AG09319 (cell line): ENCODE results near the gene SPINK5.

Experiments used
- DNase-seq: peaks from one replicate; pipeline ENCODE4 v3.0.0-alpha.2; 2010; ENCODE audit warnings: low read depth; ENCODE audit errors: extremely low read depth
- TF ChIP-seq, protein P1 (sequence below): IDR thresholded peaks from 2 replicates; pipeline ENCODE4 v1.5.1; 2011; ENCODE audit warnings: low read depth, mild to moderate bottlenecking, inconsistent platforms, low read length, moderate library complexity

SPINK5 gene

DNA sequence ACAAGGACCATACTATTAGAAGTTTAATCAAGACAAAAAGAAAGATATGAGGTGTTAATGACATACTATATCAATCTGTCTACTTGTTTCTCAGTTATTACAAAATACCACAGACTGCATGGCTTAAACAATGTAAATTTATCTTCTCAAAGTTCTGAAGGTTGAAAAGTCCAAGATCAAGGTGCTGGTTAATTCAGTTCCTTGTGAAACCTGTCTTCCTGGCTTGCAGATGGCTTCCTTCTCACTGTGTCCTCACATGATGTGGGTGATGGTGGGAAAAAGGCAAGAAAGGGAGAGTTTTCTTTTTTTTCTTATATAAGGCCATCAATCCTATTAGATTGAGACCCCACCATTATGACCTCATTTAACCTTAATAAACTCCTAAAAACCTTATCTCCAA is 89.0 kb downstream of the SPINK5 start:
- TF ChIP-seq, protein P1, sequence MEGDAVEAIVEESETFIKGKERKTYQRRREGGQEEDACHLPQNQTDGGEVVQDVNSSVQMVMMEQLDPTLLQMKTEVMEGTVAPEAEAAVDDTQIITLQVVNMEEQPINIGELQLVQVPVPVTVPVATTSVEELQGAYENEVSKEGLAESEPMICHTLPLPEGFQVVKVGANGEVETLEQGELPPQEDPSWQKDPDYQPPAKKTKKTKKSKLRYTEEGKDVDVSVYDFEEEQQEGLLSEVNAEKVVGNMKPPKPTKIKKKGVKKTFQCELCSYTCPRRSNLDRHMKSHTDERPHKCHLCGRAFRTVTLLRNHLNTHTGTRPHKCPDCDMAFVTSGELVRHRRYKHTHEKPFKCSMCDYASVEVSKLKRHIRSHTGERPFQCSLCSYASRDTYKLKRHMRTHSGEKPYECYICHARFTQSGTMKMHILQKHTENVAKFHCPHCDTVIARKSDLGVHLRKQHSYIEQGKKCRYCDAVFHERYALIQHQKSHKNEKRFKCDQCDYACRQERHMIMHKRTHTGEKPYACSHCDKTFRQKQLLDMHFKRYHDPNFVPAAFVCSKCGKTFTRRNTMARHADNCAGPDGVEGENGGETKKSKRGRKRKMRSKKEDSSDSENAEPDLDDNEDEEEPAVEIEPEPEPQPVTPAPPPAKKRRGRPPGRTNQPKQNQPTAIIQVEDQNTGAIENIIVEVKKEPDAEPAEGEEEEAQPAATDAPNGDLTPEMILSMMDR = no peak
- no peak for DNase-seq

DNA sequence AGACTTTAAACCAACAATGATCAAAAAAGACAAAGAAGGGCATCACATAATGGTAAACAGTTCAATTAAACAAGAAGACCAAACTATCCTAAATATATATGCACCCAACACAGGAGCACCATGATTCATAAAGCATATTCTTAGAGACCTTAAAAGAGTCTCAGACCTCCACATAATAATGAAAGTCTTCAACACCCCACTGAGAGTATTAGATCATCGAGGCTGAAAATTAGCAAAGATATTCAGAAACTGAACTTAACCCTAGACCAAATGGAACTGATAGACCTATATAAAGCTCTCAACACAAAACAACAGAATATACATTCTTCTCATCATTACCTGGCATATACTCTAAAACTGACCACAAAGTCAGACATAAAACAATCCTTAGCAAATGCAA is 92.8 kb downstream of the SPINK5 start:
- no peak for DNase-seq
- TF ChIP-seq, protein P1 = no peak

DNA sequence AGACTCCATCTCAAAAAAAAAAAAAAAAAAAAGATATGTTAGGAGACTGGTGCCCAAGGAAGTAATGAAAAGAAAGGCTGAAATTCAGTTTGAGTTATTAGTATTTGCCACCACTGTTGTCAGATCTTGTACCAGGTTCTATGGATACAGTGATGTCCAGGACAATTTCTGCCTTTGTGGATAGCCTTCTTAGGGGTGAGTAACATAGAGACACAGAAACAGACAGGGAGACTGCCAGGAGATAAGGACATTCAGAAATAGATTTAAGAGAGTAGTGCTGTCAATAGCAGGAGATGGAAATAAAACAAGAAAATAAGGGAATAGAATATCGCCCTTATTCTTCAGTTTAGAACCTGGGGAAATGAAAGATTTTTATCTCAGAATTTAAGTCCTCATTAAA is 98.3 kb downstream of the SPINK5 start:
- TF ChIP-seq, protein P1 = no peak

DNA sequence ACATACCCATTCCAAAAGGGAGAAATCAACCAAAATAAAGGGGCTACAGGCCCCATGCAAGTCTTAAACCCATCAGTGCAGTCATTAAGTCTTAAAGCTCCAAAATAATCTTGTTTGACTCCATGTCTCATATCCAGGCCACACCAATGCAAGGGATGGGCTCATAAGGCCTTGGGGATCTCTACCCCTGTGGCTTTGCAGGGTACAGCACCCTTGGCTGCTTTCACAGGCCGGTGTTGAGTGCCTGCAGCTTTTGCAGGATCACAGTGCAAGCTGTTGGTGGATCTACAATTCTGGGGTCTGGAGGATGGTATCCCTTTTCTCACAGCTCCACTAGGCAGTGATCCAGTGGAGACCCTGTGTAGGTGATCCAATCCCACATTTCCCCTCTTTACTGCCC is 99.6 kb downstream of the SPINK5 start:
- DNase-seq = no peak
- TF ChIP-seq, protein P1 = no peak

More for the DNA sequence above, 98.3 kb downstream of the SPINK5 start:
- no peak for DNase-seq

DNA sequence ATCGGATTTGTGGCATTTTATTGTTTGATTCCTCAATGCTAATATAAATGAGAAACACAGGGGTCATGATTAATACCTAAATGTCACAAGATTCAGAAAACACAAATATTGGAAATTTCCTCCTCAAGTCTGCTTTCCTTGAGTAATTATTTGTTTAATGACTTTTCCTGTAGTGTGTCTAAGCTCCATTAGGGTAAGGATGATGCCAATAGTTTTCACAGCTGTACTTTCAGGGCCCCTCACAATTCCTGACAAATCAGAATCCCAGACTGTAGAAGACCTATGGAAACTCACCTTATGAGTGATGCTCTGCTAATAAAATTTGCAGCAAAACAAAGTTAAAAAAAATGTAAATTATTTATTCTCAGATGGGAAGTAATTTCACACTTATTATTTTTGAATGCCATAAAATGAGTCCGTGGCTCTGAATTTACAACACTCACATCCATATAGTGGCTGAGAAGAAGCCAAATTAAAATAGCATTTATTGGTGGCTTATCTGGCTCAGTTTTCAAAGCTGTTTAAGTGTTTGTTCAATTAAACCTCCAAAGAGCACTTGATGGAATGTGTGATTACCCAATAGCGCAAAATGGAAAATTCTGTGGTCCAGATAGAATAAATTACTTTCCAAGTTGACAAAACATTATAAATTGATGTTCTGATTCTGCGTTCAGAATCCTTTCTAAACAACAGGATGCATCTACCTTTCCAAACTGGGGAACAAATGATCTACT is 102.9 kb downstream of the SPINK5 start:
- no peak for DNase-seq
- TF ChIP-seq, protein P1 = no peak

DNA sequence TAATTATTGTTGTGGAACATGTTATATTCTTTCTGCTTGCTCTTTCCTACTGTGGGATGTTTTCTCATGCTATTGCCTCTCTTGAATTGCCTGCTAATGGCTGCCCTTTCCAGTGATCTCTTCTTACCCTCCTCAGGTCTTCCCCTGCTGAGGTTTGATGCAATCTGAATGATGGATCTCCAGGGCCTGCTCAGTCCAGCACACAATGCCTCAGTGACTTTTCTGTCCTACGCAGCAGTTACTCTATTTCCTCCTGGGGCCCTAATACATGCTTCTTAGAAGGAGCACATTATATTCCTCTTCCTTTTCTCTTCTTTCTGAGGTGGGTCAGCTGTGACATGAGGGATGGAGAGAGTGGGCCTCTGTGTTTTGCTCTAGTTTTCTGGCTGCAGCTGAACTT is 104.5 kb downstream of the SPINK5 start, which contains the start of gene SPINK14:
SPINK14 (plus strand) TSS at position 301 of the 400 bp plus-strand sequence. CDS start 1,187 bp downstream, outside the sequence.
- TF ChIP-seq, protein P1 = no peak
- DNase-seq = no peak

DNA sequence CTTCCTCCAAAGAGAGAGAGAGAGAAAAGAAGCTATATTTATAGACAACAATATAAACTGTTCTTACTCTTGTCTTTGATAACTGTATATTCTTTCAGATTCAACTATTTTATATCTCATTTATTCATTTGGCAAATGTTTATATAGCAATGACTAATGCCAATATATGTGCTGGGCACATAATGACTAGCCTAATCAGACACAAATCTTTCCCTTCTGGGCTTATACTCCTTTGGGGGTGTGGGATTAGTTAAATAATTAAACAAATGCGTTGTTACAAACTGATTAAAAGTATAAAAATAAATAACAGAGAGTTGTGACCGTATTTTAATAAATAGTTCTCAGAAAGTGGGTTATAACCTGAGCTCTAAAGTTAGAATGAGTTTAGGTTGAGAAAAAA is 108.6 kb downstream of the SPINK5 start:
- TF ChIP-seq, protein P1 = no peak
- no peak for DNase-seq
